Fibroblast of lung (primary cell): ENCODE results near the gene AGTPBP1.

Source experiments
- CTCF ChIP-seq, 2 donors: IDR thresholded peaks in 1 of 2; conservative IDR thresholded peaks in 1 of 2; 1 replicate in 1 of 2; 2 replicates in 1 of 2; pipeline ENCODE4 v1.5.1; 2011 to 2012; ENCODE audit warnings: low read length in 2 of 2, control low read depth in 1 of 2, inconsistent platforms in 1 of 2, low read depth in 1 of 2, mild to moderate bottlenecking in 1 of 2
- EZH2 ChIP-seq: IDR thresholded peaks from 2 replicates; pipeline ENCODE4 v1.5.1; 2012; ENCODE audit warnings: low read length, control low read depth, mild to moderate bottlenecking; ENCODE audit errors: missing control alignments

DNA sequence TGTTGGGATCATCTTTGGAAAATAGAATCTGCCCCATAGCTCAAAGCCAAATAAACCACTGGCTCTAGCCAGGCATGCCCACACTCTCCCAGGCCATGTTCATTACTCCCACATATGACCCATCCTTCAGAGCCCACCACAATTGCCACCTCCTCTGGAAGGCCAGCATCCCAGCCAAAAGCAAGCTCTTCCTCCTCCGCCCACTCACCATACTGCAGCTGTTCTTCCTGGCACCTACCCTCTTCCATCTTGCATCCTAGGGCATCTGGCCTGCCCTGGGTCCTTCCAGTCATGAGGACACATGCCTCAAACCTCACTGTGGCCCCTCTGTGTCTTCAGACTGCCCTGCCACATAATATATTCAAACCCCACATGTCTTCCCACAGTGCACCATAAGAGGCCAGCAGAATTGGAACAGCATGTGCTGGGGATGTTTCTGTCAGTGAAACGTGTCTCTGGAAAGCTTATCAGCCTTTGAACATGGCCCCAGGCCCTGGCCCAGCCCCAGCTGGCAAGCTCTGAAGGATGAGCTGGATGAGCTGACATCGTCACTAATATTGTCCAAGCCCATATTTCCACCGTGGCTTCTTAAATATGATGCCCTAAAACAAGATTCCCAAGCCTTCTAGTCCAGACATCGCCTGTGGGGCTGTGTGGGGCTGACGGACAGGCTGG is 230.8 kb downstream of the AGTPBP1 start:
- TF ChIP-seq CTCF (conservative IDR thresholded peaks at IDR 0.05 in 1 of 2, IDR thresholded peaks at IDR 0.05 in 1 of 2; ENCODE audit: low read depth in 1 of 2, low read length in 2 of 2), result no peak
- no peak for TF ChIP-seq EZH2
